SJCRH30 (cell line): ENCODE results near the gene UBAC2. TPM values are rescaled to one million over a fixed set of nuclear protein-coding genes. Genes with fewer than 3 reads are reported as not detected.

Experiments used
- DNase-seq, 2 experiments: peaks; one replicate each; pipeline ENCODE4 v3.0.0-alpha.2; 2015 to 2020
- H3K27ac ChIP-seq: fragments of 250-450 bp; sonication (Bioruptor Pico); 2 replicates; pipeline ENCODE4 v1.5.1; 2020; ENCODE audit warnings: mild to moderate bottlenecking, moderate library complexity
- H3K27me3 ChIP-seq: fragments of 250-450 bp; sonication (Bioruptor Pico); 2 replicates; pipeline ENCODE4 v1.5.1; 2020; ENCODE audit warnings: mild to moderate bottlenecking, moderate library complexity
- H3K36me3 ChIP-seq: fragments of 250-450 bp; sonication (Bioruptor Pico); 2 replicates; pipeline ENCODE4 v1.5.1; 2020; ENCODE audit warnings: mild to moderate bottlenecking, moderate library complexity
- H3K4me1 ChIP-seq: fragments of 250-450 bp; sonication (Bioruptor Pico); 2 replicates; pipeline ENCODE4 v1.5.1; 2020; ENCODE audit warnings: mild to moderate bottlenecking, moderate library complexity
- H3K4me3 ChIP-seq: fragments of 250-450 bp; sonication (Bioruptor Pico); 2 replicates; pipeline ENCODE4 v1.5.1; 2020; ENCODE audit warnings: mild to moderate bottlenecking, moderate library complexity
- H3K9me3 ChIP-seq: fragments of 250-450 bp; sonication (Bioruptor Pico); replicated peaks from 2 replicates; pipeline ENCODE4 v1.5.1; 2020; ENCODE audit warnings: mild to moderate bottlenecking, moderate library complexity
- total RNA-seq: library from RNA; depleted of rRNA; stranded (reverse); fragments of >200 nt; shearing (Covaris generic); gene quantifications from 2 replicates; pipeline ENCODE4 v1.2.3, GENCODE V29; 2014

Gene UBAC2
- total RNA-seq, 1 experiment from 2014 or later: 55.6 TPM

GRCh38 chr13:99271249-99271648, 70.6 kb downstream of the UBAC2 start:
- no peak overlapping the region for H3K4me3 ChIP-seq
- no peaks in the 10 kb centered on the region; the same call in 1 of the 2 replicates for H3K36me3 ChIP-seq
- H3K9me3 ChIP-seq: peaks cover 7% of the 10 kb centered on the region
- H3K27me3 ChIP-seq: no peaks in the 10 kb centered on the region
- no peak for DNase-seq
- H3K27ac ChIP-seq: no peak overlapping the region
- no peaks in the 10 kb centered on the region for H3K4me1 ChIP-seq

GRCh38 chr13:99272481-99272880, 71.8 kb downstream of the UBAC2 start:
- DNase-seq: no peak
- Histone ChIP-seq H3K27ac (no peak overlapping the region), H3K9me3 (peaks cover 7% of the 10 kb centered on the region), H3K27me3 (no peaks in the 10 kb centered on the region), H3K4me1 (no peaks in the 10 kb centered on the region), H3K4me3 (no peak overlapping the region), H3K36me3 (no peaks in the 10 kb centered on the region)

GRCh38 chr13:99273128-99273527, 72.5 kb downstream of the UBAC2 start:
- H3K9me3 ChIP-seq: peaks cover 7% of the 10 kb centered on the region
- H3K36me3 ChIP-seq: no peaks in the 10 kb centered on the region
- no peaks in the 10 kb centered on the region for H3K4me1 ChIP-seq
- H3K27ac ChIP-seq: no peak overlapping the region
- no peak overlapping the region for H3K4me3 ChIP-seq
- DNase-seq: no peak
- no peaks in the 10 kb centered on the region for H3K27me3 ChIP-seq

- Histone ChIP-seq H3K27me3 (no peaks in the 10 kb centered on the region), H3K4me1 (no peaks in the 10 kb centered on the region), H3K27ac (no peak overlapping the region), H3K36me3 (0 out of 2 replicates have a peak, but pooled peaks cover 2% of the 10 kb centered on the region), H3K4me3 (no peak overlapping the region), H3K9me3 (peaks cover 7% of the 10 kb centered on the region)
- DNase-seq: no peak
These were observed 74.4 kb downstream of the UBAC2 start for GRCh38 chr13:99275093-99275469.

- no peak for DNase-seq
- no peaks in the 10 kb centered on the region for H3K4me1 ChIP-seq
- H3K4me3 ChIP-seq: no peak overlapping the region
- 0 out of 2 replicates have a peak, but pooled peaks cover 2% of the 10 kb centered on the region for H3K36me3 ChIP-seq
- no peaks in the 10 kb centered on the region for H3K27me3 ChIP-seq
- H3K27ac ChIP-seq: no peak overlapping the region
- H3K9me3 ChIP-seq: peaks cover 7% of the 10 kb centered on the region
These were observed 76.1 kb downstream of the UBAC2 start for GRCh38 chr13:99276706-99277105.

- no peak for DNase-seq
- H3K9me3 ChIP-seq: 0 out of 2 replicates have a peak, but pooled peaks cover under 1% of the 10 kb centered on the region
- H3K27ac ChIP-seq: no peak overlapping the region
- no peaks in the 10 kb centered on the region for H3K27me3 ChIP-seq
- no peak overlapping the region for H3K4me3 ChIP-seq
- 0 out of 2 replicates have a peak, but pooled peaks cover 2% of the 10 kb centered on the region for H3K36me3 ChIP-seq
- no peaks in the 10 kb centered on the region for H3K4me1 ChIP-seq
These were observed 77.0 kb downstream of the UBAC2 start for GRCh38 chr13:99277629-99278028.

- Histone ChIP-seq H3K27ac (no peak overlapping the region), H3K36me3 (peaks cover 2% of the 10 kb centered on the region; the same call in 1 of the 2 replicates), H3K4me3 (no peak overlapping the region), H3K9me3 (no peaks in the 10 kb centered on the region), H3K27me3 (no peaks in the 10 kb centered on the region), H3K4me1 (no peaks in the 10 kb centered on the region)
- DNase-seq: no peak
These were observed 77.5 kb downstream of the UBAC2 start for GRCh38 chr13:99278200-99278599.

GRCh38 chr13:99278843-99279242, 78.2 kb downstream of the UBAC2 start:
- Histone ChIP-seq H3K4me1 (no peaks in the 10 kb centered on the region), H3K9me3 (no peaks in the 10 kb centered on the region), H3K27me3 (no peaks in the 10 kb centered on the region), H3K27ac (no peak overlapping the region), H3K36me3 (peaks cover 2% of the 10 kb centered on the region; the same call in 1 of the 2 replicates), H3K4me3 (no peak overlapping the region)
- DNase-seq: no peak

- Histone ChIP-seq H3K9me3 (no peaks in the 10 kb centered on the region), H3K27me3 (no peaks in the 10 kb centered on the region), H3K27ac (no peak overlapping the region), H3K4me3 (no peak overlapping the region), H3K36me3 (peaks cover 2% of the 10 kb centered on the region; the same call in 1 of the 2 replicates), H3K4me1 (no peaks in the 10 kb centered on the region)
- DNase-seq: no peak
These were observed 79.0 kb downstream of the UBAC2 start for GRCh38 chr13:99279637-99280036.

GRCh38 chr13:99280166-99280565, 79.5 kb downstream of the UBAC2 start:
- Histone ChIP-seq H3K27me3 (no peaks in the 10 kb centered on the region), H3K9me3 (no peaks in the 10 kb centered on the region)
- no peak for DNase-seq

GRCh38 chr13:99281811-99282263, 81.2 kb downstream of the UBAC2 start:
- no peaks in the 10 kb centered on the region for H3K27me3 ChIP-seq

More at GRCh38 chr13:99280166-99280565, 79.5 kb downstream of the UBAC2 start:
- H3K4me1 ChIP-seq: no peaks in the 10 kb centered on the region
- H3K36me3 ChIP-seq: peaks cover 2% of the 10 kb centered on the region; the same call in 1 of the 2 replicates
- H3K4me3 ChIP-seq: no peak overlapping the region
- no peak overlapping the region for H3K27ac ChIP-seq

GRCh38 chr13:99282264-99283231, 81.9 kb downstream of the UBAC2 start:
- no peak for DNase-seq
- Histone ChIP-seq H3K4me3 (no peak overlapping the region), H3K27me3 (no peaks in the 10 kb centered on the region), H3K27ac (no peak overlapping the region), H3K9me3 (no peaks in the 10 kb centered on the region), H3K36me3 (peaks cover 2% of the 10 kb centered on the region; the same call in 1 of the 2 replicates), H3K4me1 (no peaks in the 10 kb centered on the region)

More at GRCh38 chr13:99281811-99282263, 81.2 kb downstream of the UBAC2 start:
- H3K36me3 ChIP-seq: peaks cover 2% of the 10 kb centered on the region; the same call in 1 of the 2 replicates
- no peak overlapping the region for H3K4me3 ChIP-seq
- no peaks in the 10 kb centered on the region for H3K4me1 ChIP-seq
- DNase-seq: no peak
- H3K9me3 ChIP-seq: no peaks in the 10 kb centered on the region
- H3K27ac ChIP-seq: no peak overlapping the region

GRCh38 chr13:99285432-99286182, 85.0 kb downstream of the UBAC2 start:
- DNase-seq: no peak
- Histone ChIP-seq H3K4me3 (no peak overlapping the region), H3K27me3 (no peaks in the 10 kb centered on the region), H3K27ac (no peak overlapping the region), H3K36me3 (peaks cover 3% of the 10 kb centered on the region; the same call in 1 of the 2 replicates), H3K9me3 (no peaks in the 10 kb centered on the region), H3K4me1 (no peaks in the 10 kb centered on the region)

GRCh38 chr13:99287551-99287950, 86.9 kb downstream of the UBAC2 start:
- Histone ChIP-seq H3K36me3 (peaks cover 3% of the 10 kb centered on the region; the same call in 1 of the 2 replicates), H3K27me3 (no peaks in the 10 kb centered on the region), H3K4me1 (no peaks in the 10 kb centered on the region), H3K27ac (no peak overlapping the region), H3K9me3 (no peaks in the 10 kb centered on the region), H3K4me3 (no peak overlapping the region)
- no peak for DNase-seq

- no peaks in the 10 kb centered on the region for H3K9me3 ChIP-seq
- H3K4me3 ChIP-seq: no peak overlapping the region
- no peaks in the 10 kb centered on the region for H3K4me1 ChIP-seq
- DNase-seq: no peak
- H3K27ac ChIP-seq: no peak overlapping the region
- H3K36me3 ChIP-seq: peaks cover 3% of the 10 kb centered on the region; the same call in 1 of the 2 replicates
- H3K27me3 ChIP-seq: no peaks in the 10 kb centered on the region
These were observed 87.4 kb downstream of the UBAC2 start for GRCh38 chr13:99288089-99288488.
